NCI-H1694 treated with DMSO at 0.1 percent for 48 hours (cell line): Measurements from ENCODE around the gene KSR2.

Experiments used
- DNase-seq: peaks from one replicate; lab custom pipeline; 2025; lab: John Stamatoyannopoulos, UW

KSR2 gene

GRCh38 chr12:117580015-117580717 is 388.6 kb downstream of the KSR2 start:
- no peak for DNase-seq

GRCh38 chr12:117577122-117577657 is 391.6 kb downstream of the KSR2 start:
- no peak for DNase-seq

GRCh38 chr12:117576053-117576452 is 392.7 kb downstream of the KSR2 start:
- DNase-seq, result no peak

- no peak for DNase-seq
Measured at GRCh38 chr12:117574655-117575054, 394.1 kb downstream of the KSR2 start.

GRCh38 chr12:117572755-117573154 is 396.0 kb downstream of the KSR2 start:
- DNase-seq, result no peak

- no peak for DNase-seq
Measured at GRCh38 chr12:117571321-117571720, 397.5 kb downstream of the KSR2 start.

- DNase-seq, result no peak
Measured at GRCh38 chr12:117570608-117571007, 398.2 kb downstream of the KSR2 start.

GRCh38 chr12:117567644-117568216 is 401.1 kb downstream of the KSR2 start:
- no peak for DNase-seq

GRCh38 chr12:117564881-117565280 is 403.9 kb downstream of the KSR2 start:
- DNase-seq, result no peak

- no peak for DNase-seq
Measured at GRCh38 chr12:117563706-117564105, 405.1 kb downstream of the KSR2 start.

- no peak for DNase-seq
Measured at GRCh38 chr12:117563007-117563406, 405.8 kb downstream of the KSR2 start.

GRCh38 chr12:117561990-117562389 is 406.8 kb downstream of the KSR2 start:
- DNase-seq, result no peak

- no peak for DNase-seq
Measured at GRCh38 chr12:117559978-117560377, 408.8 kb downstream of the KSR2 start.

- no peak for DNase-seq
Measured at GRCh38 chr12:117555889-117556288, 412.9 kb downstream of the KSR2 start.

GRCh38 chr12:117552971-117553370 is 415.8 kb downstream of the KSR2 start:
- DNase-seq, result peak; percentile 23

- no peak for DNase-seq
Measured at GRCh38 chr12:117551665-117552064, 417.1 kb downstream of the KSR2 start.

GRCh38 chr12:117547209-117547608 is 421.6 kb downstream of the KSR2 start:
- DNase-seq, result no peak

GRCh38 chr12:117545216-117545615 is 423.6 kb downstream of the KSR2 start:
- DNase-seq, result no peak

GRCh38 chr12:117540011-117540410 is 428.8 kb downstream of the KSR2 start:
- no peak for DNase-seq

GRCh38 chr12:117538926-117539325 is 429.9 kb downstream of the KSR2 start:
- no peak for DNase-seq

GRCh38 chr12:117538032-117538690 is 430.6 kb downstream of the KSR2 start:
- DNase-seq, result no peak

GRCh38 chr12:117533687-117534086 is 435.1 kb downstream of the KSR2 start:
- no peak for DNase-seq

GRCh38 chr12:117530796-117531195 is 438.0 kb downstream of the KSR2 start:
- no peak for DNase-seq
